Measurements from ENCODE around the gene RAB28. TPM values are rescaled to one million over a fixed set of nuclear protein-coding genes. Genes with fewer than 3 reads are reported as not detected.

RAB28 gene
- total RNA-seq, 1 donor = 12.3 TPM

DNA sequence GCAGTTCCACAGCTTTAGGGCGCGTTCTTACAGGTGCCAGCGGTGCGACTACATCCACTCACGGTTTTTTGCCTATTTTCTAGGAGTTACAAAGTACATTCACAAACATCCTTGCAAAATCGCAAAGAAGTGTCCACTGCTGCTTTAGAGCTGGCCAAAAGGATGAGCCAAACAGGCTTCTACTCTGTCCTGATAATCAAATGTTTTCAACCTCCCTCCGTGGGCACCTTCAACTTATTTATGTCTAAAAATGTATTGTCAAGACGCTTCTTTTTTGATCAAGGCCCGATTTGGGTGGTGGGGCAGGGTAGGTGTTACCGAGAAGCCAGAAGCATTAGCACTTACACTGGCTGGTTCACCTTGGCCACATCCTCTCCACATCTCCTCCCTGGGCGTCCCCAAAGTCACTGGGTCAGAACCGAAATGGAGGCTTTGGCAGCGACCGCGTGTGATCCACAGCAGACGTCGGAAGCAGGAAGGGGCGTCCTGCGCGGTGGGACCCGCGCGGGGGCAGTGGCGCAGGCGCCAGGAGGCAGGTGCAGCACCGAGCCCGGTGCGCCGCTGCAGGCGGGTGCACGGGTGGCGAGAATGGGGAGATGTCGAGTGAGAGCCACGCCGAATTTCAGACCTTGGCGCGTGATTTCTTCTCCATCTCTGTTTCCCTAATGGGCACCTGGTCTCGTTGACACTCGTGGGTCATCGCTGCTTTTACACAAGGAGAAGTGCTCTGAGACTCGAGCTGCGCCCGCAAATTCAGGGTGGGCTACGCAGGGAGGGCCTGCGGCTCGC lies 43.2 kb upstream of the RAB28 start:
- H3K27me3 ChIP-seq (ENCODE audit: insufficient read depth, low read length) = peaks cover 52% of the 10 kb centered on the region
- no peaks in the 10 kb centered on the region for H3K4me1 ChIP-seq (ENCODE audit: insufficient read depth, low read length)
- no peaks in the 10 kb centered on the region for H4K20me1 ChIP-seq (ENCODE audit: insufficient read depth, low read length)
- no peak overlapping the region for H3K4me2 ChIP-seq (ENCODE audit: insufficient read depth, low read length)
- H3K27ac ChIP-seq (ENCODE audit: low read depth, low read length) = no peak overlapping the region
- H3K79me2 ChIP-seq (ENCODE audit: insufficient read depth, low read length) = no peaks in the 10 kb centered on the region
- TF ChIP-seq, protein P1, sequence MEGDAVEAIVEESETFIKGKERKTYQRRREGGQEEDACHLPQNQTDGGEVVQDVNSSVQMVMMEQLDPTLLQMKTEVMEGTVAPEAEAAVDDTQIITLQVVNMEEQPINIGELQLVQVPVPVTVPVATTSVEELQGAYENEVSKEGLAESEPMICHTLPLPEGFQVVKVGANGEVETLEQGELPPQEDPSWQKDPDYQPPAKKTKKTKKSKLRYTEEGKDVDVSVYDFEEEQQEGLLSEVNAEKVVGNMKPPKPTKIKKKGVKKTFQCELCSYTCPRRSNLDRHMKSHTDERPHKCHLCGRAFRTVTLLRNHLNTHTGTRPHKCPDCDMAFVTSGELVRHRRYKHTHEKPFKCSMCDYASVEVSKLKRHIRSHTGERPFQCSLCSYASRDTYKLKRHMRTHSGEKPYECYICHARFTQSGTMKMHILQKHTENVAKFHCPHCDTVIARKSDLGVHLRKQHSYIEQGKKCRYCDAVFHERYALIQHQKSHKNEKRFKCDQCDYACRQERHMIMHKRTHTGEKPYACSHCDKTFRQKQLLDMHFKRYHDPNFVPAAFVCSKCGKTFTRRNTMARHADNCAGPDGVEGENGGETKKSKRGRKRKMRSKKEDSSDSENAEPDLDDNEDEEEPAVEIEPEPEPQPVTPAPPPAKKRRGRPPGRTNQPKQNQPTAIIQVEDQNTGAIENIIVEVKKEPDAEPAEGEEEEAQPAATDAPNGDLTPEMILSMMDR (IDR thresholded peaks at IDR 0.05; ENCODE audit: extremely low read depth, low read depth, low read length) = no peak
- peaks cover 9% of the 10 kb centered on the region for H3K9me3 ChIP-seq (ENCODE audit: low read depth, low read length)
- DNase-seq (ENCODE audit: insufficient read length, low spot score, missing footprints) = peak; percentile 80
- H3K4me3 ChIP-seq (ENCODE audit: insufficient read depth, low read length) = no peak overlapping the region
- H2AFZ ChIP-seq (ENCODE audit: low read length) = no peak overlapping the region
- H3K36me3 ChIP-seq (ENCODE audit: insufficient read depth, low read length) = no peaks in the 10 kb centered on the region

DNA sequence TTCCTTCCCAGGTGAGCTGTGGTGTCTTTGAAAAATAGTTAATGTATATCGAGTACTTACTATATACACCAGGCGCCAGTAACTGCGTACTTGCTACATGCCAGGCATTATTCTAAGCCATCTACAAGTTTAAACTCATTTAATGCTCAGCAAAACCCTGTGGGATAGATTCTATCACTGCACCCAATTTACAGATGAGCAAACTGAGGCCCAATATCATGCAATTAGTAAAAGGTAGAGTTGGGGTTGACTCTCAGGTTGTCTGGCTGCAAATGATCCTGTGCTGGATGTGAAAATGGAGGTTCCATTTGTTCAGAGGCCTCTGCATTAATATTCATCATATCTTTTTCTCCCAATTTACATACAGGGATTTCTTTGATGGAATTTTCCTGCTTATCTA lies 42.5 kb upstream of the RAB28 start:
- Histone ChIP-seq H3K27me3 (ENCODE audit: insufficient read depth, low read length) (peaks cover 51% of the 10 kb centered on the region), H3K4me1 (ENCODE audit: insufficient read depth, low read length) (no peaks in the 10 kb centered on the region), H3K36me3 (ENCODE audit: insufficient read depth, low read length) (no peaks in the 10 kb centered on the region), H3K4me2 (ENCODE audit: insufficient read depth, low read length) (no peak overlapping the region), H3K4me3 (ENCODE audit: insufficient read depth, low read length) (no peak overlapping the region), H3K27ac (ENCODE audit: low read depth, low read length) (no peak overlapping the region), H3K79me2 (ENCODE audit: insufficient read depth, low read length) (no peaks in the 10 kb centered on the region), H3K9me3 (ENCODE audit: low read depth, low read length) (peaks cover 9% of the 10 kb centered on the region), H2AFZ (ENCODE audit: low read length) (no peak overlapping the region), H4K20me1 (ENCODE audit: insufficient read depth, low read length) (no peaks in the 10 kb centered on the region)
- TF ChIP-seq, protein P1 (IDR thresholded peaks at IDR 0.05; ENCODE audit: extremely low read depth, low read depth, low read length) = no peak
- DNase-seq (ENCODE audit: insufficient read length, low spot score, missing footprints) = no peak

DNA sequence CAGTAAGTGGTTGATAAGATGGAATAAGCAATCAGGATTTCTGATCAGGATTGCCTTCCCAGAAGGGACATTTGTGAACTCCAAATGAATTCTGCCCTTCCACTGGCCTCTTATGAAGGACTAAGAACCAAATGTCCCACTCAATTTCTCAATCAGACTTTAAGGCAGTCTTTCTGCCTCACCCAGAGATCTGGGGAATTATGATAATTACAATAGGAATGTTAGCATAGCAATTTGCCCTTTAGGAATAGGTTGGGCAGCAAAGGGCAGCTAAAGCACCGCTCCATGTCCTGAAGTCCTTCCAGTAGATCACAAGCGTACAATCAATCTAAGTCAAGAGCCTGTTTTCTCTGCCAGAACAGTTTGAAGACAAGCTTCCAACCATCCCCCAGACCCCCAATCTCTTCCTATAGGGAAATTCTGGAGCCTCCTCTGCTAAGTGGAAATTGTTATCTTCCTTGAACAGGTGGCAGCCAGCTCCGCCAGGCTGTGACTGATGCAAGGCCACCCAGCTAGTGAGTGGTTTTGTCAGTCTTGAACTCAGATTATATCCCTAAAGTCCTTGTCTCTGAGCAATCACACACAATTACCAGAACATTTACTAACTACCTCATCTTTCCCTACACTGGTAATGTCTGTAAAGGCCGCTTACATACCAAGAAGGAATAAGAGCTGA lies 41.6 kb upstream of the RAB28 start:
- H3K4me3 ChIP-seq (ENCODE audit: insufficient read depth, low read length) = no peak overlapping the region
- TF ChIP-seq, protein P1 (IDR thresholded peaks at IDR 0.05; ENCODE audit: extremely low read depth, low read depth, low read length) = no peak
- no peak overlapping the region for H2AFZ ChIP-seq (ENCODE audit: low read length)
- no peak overlapping the region for H3K27ac ChIP-seq (ENCODE audit: low read depth, low read length)
- peak; percentile 63 for DNase-seq (ENCODE audit: insufficient read length, low spot score, missing footprints)
- H3K9me3 ChIP-seq (ENCODE audit: low read depth, low read length) = peaks cover 9% of the 10 kb centered on the region
- no peaks in the 10 kb centered on the region for H4K20me1 ChIP-seq (ENCODE audit: insufficient read depth, low read length)
- H3K79me2 ChIP-seq (ENCODE audit: insufficient read depth, low read length) = no peaks in the 10 kb centered on the region
- no peak overlapping the region for H3K4me2 ChIP-seq (ENCODE audit: insufficient read depth, low read length)
- H3K36me3 ChIP-seq (ENCODE audit: insufficient read depth, low read length) = no peaks in the 10 kb centered on the region
- no peaks in the 10 kb centered on the region for H3K4me1 ChIP-seq (ENCODE audit: insufficient read depth, low read length)
- H3K27me3 ChIP-seq (ENCODE audit: insufficient read depth, low read length) = peaks cover 47% of the 10 kb centered on the region

Data from osteoblast (primary cell).